GM19397 (cell line): Measurements from ENCODE around the gene FARS2.
"Not testable (repeated sequence)": the region's sequence is repeated elsewhere in the genome, so short reads cannot be mapped to it uniquely, and the experiment has no call there.

Experiments used
- ATAC-seq: cut with Tn5 transposase; IDR thresholded peaks from one replicate; pipeline ENCODE4 v1.9.1; 2021; ENCODE audit warnings: mild to moderate bottlenecking, moderate library complexity; ENCODE audit not compliant: unreplicated experiment

FARS2 gene

DNA sequence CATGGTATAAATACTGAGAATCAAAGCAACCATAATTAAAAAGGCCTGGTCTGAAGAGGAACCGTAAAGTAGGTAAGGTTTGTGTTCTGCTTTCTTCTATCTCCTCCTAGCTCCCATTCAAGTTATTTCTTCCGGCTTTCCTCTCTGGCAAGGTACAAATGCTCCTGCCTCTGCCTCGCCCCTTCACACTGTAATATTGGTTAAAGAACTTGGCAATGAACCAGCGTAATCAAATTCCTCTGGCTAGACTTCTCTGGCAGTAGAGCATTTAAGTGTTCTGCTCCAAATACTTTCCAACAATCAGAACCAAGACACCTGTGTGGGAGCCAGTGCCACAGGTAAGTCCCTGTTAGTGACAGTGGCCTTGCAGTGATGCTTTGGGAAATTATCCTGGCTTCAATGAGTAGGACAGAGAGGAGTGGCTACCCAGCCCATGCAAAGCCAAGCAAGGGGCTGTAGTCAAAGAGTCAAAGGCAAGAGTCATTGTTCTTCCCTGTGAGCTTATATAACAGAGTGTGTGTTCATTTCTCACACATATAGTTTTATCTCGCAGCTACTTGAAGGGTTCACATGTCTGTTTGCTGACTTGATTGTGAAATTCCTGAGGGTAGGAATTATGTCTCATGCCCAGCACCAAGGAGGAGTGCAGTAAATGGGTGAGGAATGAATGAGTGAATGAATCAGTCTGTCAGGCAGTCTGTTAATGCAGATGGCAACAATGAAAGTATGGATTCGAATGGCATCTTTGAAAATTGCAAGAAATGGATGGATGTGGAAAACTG lies 416.1 kb downstream of the FARS2 start:
- no peak for ATAC-seq

DNA sequence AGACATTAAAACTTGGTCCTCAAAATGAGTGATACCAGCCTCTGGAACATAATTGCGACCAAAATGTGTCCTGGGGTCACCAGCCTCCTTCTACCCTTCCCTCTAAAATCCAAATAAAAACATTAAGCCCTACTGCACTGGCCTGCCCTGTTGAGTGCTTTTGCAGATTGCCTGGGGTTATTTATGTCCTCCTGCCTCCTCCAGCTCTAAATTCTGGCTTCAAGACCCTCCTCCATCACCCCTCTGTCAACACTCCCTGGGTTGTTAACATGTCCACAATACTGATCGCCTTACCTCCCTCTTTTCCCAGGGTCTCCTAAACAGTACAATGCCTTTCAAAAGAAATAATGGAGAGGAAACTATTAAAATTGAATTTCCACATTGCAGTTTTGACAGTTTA lies 418.0 kb downstream of the FARS2 start:
- ATAC-seq, result no peak

DNA sequence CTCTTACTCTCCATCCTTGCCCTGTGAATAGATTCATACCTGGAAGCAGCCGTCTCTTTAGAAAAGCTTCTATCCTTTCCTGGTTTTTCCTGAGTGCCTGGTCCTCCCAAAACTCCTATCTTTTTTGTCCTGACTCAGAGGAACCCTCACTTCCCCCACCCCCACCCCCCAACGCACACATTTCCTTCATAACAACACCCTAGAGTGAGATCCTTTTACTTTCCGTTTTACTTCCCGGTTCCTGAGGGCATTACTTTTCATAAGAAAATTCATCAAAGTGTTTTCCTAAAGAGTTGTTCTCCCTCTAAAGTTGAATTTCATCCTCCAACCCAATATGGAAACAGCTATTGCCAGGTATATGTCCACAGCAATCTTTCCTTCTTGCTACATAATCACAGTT lies 418.4 kb downstream of the FARS2 start:
- no peak for ATAC-seq

DNA sequence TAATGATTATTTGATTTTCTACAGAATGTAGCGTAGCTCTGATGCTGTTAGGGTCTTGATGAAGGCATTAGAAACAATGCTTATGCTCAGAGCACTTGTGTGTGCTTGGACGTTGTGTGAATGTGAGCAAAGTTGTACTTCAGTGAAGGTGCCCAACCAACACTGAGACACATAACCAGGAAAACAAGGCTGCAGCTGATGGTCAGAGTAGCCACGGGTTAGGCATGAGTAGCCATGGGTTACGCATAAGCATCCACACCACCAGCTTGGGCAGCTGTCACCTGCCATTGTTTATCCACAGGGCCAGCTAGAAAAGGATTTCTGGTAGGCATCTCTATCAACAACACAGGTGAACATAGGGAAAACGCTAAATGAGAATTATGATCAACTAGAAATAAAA lies 418.8 kb downstream of the FARS2 start:
- peak; percentile 73 for ATAC-seq

DNA sequence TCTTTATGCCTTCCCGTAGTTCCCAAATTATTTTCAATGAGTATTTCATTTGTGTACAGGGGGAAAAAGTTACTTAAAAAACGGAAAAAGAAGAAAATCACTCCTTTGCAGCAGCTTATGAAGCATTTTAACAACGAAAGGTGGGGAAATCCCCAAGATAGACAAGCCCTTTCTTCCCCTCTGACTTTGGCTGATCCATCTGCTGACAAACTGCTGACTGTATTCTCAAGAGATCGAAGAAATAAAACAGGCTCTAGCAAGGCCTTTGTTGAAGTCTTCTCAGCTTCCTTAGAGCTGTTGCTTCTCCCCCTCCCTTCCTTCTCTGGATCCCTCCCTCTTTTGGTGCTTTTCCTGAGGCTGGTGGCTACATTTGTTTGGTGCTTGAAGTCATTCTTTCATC lies 420.2 kb downstream of the FARS2 start:
- no peak for ATAC-seq

DNA sequence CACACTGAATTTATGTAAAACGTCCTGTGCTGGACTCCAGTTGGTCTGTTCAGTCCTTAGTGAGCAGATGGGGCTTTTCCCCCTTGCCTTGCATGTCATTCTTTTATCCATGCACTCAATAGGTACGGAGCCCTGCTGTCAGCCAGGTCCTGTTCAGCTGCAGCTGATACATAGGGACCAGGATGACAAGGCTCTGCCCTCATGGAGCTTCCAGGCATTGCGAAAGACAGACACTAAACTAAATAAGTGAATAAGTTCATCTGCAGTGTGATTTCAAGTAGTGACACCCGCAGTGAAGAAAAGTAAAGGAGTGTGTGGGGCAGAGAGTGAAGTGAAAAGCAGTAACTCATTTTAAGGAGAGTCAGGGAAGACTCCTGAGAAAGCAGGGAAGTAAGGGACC lies 421.2 kb downstream of the FARS2 start:
- ATAC-seq, result no peak

DNA sequence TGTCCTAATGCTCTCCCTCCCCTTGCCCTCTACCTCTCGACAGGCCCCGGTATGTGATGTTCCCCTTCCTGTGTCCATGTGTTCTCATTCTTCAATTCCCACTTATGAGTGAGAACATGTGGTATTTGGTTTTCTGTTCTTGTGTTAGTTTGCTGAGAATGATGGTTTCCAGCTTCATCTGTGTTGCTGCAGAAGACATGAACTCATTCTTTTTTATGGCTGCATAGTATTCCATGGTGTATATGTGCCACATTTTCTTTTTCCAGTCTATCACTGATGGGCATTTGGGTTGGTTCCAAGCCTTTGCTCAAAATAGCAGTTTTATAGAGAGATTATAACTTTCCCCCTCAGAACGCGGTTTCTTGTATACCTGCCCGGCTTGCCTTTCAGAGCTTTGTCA lies 422.4 kb downstream of the FARS2 start:
- not testable (repeated sequence) for ATAC-seq

DNA sequence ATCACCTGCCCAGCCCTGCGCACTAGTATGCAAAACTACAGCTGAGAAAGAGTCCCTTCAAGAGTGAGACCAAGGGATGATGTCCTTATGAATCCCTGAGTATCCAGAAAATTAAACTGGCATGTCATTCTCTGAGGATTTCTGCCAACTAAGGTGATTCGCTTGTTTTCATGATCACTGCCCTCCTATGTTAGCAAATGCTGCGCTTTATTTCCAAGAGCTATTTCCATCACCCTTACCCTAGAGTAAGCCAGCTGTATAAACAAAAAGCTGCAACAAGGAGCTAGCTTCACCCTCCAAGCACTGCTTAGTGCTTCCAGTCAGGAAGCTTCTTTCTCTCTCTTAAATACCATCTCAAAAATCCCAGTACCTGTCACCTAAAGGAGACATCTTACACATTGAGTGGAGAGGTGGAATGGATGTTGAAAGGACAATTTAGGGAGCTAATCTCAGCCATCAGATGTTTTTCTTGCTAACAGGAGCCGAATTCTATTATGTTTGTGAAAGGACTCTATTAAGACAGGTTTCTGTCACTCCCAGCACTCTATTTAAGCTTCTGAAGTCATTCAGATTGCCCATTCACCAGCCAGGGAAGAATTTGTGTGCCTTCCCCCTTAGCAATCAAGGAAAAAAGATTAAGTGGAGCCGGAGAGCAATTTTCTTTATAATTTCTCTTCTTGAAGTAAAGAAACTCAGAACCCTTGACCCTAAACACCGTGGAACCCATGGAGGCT lies 423.2 kb downstream of the FARS2 start:
- ATAC-seq, result no peak

DNA sequence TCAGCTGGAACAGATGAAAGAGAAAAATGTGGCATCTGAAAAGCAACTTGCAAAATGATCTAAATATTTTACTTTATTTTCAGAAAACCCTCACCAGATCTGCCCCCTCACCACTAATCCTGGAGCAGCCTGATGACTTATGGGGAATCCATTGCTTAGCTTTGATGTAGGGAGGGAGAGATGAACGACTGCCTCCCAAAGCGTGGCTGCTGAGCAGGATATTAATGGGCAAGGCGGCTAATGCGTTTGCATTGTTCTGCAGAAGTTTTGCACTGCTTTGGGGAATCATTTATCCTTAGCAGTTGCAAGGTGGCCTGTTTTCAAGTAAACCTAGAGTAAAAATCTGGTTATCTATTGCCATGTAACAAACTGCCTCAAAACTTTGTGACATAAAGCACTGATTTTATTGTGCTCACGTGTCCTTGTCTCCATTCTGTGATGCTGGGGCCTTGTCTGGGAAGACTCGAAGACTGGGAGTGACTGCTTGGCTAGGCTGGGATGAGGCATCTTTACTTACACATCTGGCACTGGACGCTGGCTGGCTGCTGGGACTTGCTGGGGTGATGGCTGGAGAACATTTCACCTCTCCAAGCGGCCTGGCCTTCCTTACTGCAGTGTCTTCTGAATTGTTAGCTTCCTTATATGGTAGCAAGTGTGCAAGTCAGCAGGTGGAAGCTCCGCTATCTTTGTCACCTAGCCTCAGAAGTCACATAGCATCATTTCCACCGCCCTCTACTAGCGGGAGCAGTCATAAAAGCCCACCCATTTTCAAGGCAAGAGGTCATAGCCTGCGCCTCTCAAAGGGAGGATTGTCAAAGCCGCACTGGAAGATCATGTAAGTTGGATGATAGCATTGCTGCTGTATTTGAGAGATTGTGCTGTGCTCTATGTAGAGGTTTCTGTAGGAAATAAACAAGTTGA lies 432.2 kb downstream of the FARS2 start:
- no peak for ATAC-seq

DNA sequence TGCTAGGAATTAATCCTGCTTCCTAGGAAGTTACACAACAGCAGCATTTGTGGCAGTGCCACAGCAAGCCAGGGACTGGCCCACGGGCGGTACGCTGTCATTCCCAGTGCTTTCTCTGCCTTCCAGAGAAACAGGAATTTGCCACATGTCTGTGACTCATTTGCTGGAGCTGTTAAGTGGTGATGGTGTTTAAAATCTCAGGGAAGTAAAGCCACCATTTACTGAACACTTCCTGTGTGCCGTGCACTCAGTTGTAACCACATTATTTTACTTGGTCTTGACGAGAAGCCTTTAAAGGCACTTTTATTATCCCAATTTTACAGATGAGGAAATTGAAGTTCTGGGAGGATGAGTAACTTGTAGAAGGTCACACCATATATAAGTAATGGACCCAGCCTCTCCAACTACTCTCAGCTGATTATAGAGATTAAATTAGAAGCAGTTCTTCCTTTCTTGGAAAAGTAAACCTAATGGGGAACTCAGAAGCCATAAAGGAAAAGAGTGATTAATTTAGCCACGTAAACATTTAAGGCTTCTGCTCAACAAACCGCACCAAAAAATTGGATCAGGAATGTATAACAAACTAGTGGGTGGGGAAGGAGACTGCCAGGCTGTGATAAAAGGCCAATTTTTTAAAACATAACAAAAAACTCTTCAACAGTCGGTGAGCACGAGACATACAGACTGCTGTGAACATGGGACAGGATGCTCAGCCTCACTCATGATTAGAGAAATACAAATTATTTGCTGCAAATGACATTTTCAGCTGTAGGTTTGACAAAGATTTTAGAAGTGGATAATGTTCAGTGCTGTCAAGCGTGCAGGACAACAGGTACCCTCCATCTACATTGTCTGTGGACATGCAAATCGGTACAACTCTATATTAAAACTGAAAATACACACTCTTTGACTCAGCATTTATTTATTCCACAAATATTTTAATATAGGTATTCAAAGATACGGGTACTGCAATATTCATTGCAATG lies 434.2 kb downstream of the FARS2 start:
- ATAC-seq, result no peak

DNA sequence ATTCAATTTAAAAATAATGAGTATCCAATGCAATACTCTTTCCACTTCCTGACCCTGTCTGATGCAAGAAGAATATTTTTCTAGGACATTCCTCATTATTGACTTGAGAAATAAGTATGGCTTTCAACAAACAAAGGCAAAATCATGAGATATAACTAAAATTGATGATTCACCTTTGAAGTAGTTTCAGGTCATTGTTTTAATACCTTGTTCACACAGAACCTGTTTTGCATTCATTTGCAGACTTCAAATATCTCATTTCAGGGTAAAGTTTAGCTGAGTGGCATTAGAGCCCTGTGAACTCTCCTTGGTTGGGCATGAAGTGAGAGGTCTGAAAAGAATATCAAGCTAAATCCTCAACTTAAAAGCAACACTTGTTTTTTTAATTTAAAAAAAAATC lies 436.2 kb downstream of the FARS2 start:
- no peak for ATAC-seq

DNA sequence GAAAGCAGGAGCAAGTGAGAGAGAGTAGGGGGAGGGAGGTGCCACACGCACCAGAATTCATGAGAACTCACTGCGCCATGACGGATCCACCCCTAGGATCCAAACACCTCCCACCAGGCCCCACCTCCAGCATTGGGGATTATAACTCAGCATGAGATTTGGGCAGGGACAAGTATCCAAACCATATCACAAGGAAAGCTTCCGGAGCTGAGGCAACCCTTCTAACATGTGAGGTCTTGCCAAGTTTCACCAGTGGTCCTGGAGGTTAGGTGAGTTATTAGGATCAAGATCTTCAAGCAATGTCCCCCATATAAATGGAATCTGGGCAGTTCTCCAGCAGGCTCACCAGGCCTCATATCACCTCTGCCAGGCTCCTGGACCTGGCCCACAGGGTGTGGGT lies 437.0 kb downstream of the FARS2 start:
- no peak for ATAC-seq

DNA sequence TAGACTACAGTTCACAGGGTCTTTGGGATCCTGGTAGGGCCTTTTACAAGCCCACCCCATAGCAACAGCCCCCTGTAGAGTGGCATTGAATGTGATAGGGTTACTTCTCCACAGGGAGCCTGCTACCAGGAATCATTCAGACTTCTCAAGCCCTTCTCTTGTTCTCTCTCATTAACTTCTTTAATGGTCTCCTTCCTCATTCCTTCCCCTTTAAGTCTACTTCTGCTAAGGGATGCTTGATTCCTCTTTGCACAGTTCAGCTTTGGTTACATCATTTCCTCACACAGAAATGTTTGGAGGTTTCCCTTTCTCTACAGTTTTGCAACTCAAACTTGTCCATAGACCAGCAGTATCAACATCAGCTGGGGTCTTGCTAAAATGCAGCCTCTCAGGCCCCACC lies 437.8 kb downstream of the FARS2 start:
- ATAC-seq, result not testable (repeated sequence)

DNA sequence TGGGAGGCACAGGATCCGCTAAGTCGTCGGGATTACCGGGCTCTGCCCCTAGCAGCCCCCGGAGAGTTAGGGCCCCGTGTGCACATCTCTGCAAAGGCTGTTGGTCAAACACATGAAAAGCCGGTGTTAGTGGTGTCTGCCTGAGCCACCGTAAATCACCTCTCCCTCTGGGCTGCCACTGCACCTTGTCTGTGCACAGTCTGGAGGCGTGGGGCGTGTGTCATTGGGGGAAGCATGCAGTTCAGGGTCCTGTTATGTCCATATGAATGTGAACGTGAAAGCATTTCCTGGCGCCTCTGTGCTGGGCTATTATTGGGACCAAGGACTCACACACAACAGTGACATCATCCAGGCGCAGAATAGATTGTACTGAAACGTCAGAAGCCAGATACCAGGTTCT lies 439.9 kb downstream of the FARS2 start:
- no peak for ATAC-seq

DNA sequence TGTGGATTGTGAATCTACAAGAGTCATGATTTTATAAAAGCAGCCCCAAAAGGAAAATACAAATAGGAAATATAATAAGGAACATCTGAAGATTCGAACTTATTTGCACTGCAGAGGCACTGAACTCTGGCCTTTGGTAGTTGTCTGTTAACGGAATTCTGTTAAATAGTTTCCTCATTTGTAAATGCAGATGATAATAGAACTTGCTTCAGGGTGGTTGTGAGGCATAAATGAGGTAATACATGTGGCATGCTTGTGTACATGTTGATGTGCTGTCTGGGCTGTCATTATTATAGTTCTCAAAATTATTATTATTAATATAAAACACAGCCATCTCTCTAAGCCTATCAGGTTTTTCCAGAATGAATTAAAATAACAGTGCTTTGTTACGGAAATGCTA lies 443.4 kb downstream of the FARS2 start:
- ATAC-seq, result no peak

DNA sequence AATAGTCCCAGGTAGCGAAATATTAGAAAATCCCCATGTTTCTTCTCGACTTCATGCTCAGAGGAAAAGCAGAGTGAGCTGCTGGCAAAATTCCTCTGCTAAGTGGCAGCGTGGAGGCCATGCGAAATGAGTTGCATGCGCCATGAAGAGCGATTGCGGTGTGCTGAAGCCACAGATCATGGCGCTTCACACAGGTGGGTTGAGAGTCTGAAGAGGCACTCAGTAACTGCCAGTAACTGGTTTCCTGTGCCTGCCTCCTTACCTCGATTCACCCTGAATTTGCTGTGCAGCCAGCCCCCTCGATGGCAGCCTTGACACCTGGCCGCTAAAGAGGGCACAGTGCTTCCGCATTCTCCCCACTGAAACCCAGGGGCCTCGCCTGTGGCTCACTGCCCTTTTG lies 443.9 kb downstream of the FARS2 start:
- ATAC-seq, result no peak

DNA sequence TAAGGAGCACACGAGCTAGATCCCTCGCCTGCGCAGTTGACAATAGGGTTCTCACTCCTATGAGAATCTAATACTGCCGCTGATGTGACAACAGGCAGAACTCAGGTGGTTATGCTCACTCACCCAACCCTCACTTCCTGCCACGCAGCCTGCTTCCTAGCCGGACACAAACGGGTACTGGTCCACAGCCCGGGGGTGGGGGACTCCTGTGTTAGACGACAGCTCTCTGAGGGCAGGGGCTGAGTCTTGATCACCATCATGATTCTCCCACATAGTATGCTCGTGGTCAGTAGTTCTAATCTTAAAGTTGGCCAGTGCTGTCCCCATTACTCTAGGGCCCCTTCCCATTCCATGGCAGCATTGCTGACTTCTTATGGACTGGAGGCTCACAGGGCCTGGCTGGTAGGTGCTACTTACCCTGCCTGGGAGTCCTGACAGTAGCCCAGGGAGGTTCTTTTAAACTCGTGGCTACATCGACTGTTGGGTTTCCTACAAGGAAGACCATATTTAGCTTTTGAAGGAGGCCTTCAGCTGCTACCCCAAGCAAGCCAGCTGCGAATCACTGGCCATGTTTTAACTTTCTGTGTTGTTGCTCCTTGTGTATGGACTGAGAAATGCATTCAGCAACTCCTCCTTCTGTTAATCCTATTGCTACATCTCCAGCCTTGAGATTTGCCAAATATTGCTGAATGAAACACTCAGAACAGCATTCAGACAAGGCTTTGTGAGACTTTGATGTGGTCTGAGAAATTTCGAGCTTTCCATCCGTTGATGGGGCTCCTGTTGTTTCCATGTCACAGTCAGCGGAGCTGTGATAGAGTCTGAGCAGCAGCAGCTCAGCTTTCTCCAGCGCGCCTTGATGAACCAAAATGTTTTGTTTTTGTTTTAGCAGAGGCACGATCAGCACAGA lies 445.1 kb downstream of the FARS2 start:
- no peak for ATAC-seq

DNA sequence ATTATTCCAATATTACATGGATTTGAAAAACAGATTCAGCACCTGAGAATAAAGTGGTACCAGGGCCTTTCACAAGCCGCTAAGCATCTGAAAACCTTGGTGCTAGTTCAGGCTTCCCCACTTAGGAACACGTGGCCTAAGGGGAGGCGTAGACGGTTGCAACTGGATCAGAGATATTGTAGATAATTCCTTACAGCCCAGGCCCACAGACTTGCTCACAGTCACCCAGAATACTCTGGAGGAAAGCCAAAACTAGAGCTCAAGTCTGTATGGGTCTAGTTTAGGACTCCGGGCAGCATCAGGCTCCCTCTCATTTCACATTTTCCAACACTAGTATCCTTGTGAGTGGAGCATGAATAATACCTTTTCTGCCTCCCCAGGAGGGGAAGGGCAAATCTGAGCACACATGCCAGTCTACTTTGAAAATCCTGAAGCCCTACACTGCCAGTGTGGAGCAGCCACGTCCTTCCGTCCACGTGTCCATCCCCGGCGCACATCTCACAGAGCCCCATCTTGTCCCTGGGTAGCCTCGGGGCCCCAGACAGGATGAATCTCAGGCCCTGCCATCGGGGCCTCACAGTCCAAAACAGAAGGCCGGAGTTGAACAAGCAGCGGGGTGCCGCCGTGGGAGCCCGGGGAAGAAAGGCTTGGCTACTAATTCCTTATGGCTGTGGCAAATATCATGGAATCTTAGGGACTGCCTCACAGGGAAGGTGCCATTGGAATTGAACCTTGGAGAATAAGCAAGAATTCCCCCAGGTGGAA lies 446.1 kb downstream of the FARS2 start:
- no peak for ATAC-seq

DNA sequence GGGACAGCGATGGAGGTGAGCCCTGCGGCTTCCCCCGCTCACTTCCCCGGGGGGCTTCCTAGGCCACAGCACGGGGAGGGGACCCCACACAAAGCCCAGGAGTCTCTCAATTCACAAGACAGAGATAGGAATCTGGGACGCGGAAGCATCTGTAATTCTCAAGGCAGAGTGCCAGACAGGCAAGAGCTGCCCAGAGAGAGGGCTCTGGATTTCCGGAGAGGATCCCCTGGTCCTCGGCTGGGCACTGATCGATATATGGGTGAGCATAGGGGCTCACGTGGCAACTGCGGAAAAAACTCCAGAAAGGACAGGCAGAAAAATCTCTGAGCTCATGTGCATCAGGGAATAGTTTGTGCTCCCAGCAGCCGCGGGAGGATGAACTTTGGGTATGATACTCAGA lies 449.2 kb downstream of the FARS2 start:
- no peak for ATAC-seq
